Measurements from ENCODE around the gene RBKS.

DNA sequence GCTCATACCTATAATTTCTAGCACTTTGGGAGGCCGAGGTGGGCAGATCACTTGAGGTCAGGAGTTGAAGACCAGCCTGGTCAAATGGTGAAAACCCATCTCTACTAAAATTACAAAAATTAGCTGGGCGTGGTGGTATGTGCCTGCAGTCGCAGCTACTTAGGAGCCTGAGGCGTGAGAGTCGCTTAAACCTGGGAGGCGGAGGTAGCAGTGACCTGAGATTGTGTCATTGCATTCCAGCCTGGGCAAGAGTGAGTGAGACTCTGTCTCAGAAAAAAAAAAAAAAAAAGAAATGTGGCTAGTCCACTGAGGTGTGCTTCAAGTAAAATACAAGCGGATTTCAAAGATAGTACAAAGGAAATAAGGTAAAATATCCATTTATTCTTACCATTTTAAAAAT is 46.2 kb downstream of the RBKS start:
- TF ChIP-seq MTA1 (CRISPR knock-in tag; IDR thresholded peaks at IDR 0.05; ENCODE audit: borderline replicate concordance), result no peak
- TF ChIP-seq ZFX (CRISPR knock-in tag; IDR thresholded peaks at IDR 0.05; ENCODE audit: low read depth), result no peak
- TF ChIP-seq ZNF24 (IDR thresholded peaks at IDR 0.05), result no peak
- TF ChIP-seq XRCC5 (optimal IDR thresholded peaks at IDR 0.05; ENCODE audit: low read length), result no peak
- no peak for TF ChIP-seq ZSCAN20 (CRISPR knock-in tag; IDR thresholded peaks at IDR 0.05; ENCODE audit: borderline replicate concordance)
- no peak for TF ChIP-seq GATAD1 (CRISPR knock-in tag; IDR thresholded peaks at IDR 0.05)
- no peak for TF ChIP-seq FOSL1 (CRISPR knock-in tag; IDR thresholded peaks at IDR 0.05; ENCODE audit: borderline replicate concordance)
- TF ChIP-seq BRCA1 (CRISPR knock-in tag; IDR thresholded peaks at IDR 0.05), result no peak
- no peak for TF ChIP-seq ZNF350 (CRISPR knock-in tag; IDR thresholded peaks at IDR 0.05; ENCODE audit: borderline replicate concordance, low read depth)
- TF ChIP-seq, protein P1, sequence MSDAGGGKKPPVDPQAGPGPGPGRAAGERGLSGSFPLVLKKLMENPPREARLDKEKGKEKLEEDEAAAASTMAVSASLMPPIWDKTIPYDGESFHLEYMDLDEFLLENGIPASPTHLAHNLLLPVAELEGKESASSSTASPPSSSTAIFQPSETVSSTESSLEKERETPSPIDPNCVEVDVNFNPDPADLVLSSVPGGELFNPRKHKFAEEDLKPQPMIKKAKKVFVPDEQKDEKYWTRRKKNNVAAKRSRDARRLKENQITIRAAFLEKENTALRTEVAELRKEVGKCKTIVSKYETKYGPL (CRISPR knock-in tag; IDR thresholded peaks at IDR 0.05), result no peak
- no peak for TF ChIP-seq REL (CRISPR knock-in tag; conservative IDR thresholded peaks at IDR 0.05)
- TF ChIP-seq, protein P2, sequence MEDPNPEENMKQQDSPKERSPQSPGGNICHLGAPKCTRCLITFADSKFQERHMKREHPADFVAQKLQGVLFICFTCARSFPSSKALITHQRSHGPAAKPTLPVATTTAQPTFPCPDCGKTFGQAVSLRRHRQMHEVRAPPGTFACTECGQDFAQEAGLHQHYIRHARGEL (CRISPR knock-in tag; IDR thresholded peaks at IDR 0.05), result no peak
- TF ChIP-seq RBM39 (IDR thresholded peaks at IDR 0.05; ENCODE audit: low read depth, low read length, poor library complexity, severe bottlenecking), result no peak
- no peak for TF ChIP-seq ZMYM3 (CRISPR knock-in tag; IDR thresholded peaks at IDR 0.05)

Measured in HepG2 (cell line).